GM21786 (cell line): ENCODE data around the gene CABP7.
"Not testable (repeated sequence)": the region's sequence is repeated elsewhere in the genome, so short reads cannot be mapped to it uniquely, and the experiment has no call there.

Experiments
- ATAC-seq: cut with Tn5 transposase; IDR thresholded peaks from one replicate; pipeline ENCODE4 v1.9.1; 2021; ENCODE audit not compliant: unreplicated experiment

Gene CABP7

DNA sequence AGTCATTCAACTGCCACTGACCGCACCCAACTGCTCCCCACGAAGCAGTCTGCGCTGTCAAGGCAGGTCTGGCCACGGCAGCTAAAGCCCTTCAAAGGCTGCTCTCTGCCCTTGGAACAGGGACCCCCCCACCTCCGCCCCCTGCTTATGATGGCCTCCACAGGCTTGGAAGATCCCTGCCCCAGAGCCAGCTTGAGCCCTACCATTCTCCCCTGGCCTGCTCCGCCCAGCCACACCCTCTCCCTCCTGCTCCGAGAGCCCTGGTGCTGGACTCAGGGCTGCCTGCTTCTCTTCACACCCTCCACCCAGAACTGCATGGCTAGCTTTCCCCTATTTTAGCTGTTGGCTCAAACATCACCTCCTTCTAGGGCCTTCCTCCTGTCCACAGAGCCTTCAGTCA lies 28.0 kb downstream of the CABP7 start:
- ATAC-seq = no peak

DNA sequence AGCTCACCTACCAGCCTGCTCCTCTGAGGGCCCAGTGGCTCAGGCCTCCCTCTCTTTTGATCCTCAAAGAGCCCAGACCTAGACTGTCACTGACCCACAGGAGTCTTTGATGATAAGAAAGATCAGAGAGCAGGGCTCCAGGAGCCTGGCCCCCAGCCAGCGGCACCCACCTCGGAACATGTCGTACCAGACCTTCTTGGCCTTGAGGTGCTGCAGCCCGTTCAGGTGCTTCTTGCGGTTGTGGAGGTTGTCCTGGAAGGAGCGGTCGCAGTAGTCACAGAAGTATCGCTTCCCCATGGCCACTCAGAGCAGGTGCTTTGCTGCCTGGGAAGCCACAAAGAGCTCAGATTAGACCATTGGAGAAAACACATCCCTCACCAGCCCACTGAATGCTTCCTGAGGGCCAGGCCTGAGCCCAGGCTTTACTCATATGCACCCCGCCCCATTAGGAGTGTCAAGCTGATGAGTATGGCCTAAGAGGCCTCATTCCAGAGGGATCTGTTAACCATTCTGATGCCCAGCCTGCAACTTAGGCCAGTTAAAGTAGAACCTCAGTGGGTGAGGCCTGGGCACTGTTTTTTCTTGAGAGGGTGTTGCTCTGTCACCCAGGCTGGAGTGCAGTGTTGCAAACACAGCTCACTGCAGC lies 28.6 kb downstream of the CABP7 start:
- no peak for ATAC-seq

DNA sequence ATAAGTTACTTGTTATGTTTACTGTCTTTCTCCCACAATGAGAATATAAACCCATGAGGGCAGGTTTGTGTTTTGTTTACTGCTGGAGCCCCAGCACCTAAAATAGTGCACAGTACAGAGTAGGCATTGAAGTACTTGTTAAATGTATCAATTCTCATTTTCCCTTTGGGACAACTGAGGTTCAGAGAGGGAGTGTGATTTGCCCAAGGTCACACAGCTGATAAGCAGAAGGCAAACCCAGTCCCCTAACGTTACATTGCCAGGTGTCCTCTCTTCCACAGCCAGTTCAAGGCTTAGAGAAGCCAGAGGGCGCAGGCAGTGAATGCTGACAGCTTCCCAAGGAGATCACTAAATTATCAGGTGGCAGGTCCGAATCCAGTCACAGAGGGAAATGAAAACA lies 30.2 kb downstream of the CABP7 start:
- ATAC-seq = no peak

DNA sequence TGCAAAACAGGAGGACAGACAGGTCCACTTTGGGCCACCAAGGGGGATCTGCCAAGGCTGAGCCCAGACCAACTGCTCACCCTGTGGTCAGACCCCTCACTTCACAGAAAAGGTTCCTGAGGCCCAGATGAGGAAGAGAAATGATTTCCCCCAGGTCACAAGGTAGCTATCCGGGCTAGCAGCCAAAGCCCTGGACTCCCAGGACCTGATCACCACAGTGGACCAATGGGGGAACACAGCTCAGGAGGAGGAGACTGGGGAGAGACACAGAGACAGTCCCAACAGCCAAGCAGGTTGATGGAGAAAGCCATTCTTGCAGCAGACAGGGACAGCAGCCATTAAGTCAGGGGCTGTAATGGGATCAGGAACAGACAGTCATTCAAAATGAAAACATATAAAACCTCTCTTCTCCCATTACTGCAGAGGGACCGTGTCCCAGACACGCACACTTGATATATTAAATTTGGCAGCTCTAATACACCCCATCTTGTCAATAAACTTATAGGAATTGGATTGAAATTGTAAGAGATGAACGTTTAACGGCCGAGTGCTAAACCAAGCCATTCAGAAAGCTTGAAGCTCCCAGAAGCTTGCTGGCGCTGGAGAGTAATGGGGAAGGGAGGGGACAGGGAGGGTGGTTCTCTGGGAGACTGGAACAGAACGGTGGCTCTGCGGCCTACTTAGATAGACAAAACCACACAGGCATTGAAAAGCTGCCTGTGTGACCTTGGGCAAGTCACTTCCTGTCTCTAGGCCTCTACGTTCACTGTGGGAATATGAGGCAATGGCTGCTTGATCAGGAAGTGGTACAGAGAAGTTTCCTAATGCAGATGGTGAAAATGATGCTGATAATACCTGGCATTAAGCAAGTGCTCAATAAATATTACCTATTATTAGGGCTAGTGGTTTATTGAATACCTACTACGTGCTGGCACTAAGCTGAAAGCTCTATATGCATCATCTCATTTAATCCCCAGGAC lies 31.0 kb downstream of the CABP7 start:
- no peak for ATAC-seq

DNA sequence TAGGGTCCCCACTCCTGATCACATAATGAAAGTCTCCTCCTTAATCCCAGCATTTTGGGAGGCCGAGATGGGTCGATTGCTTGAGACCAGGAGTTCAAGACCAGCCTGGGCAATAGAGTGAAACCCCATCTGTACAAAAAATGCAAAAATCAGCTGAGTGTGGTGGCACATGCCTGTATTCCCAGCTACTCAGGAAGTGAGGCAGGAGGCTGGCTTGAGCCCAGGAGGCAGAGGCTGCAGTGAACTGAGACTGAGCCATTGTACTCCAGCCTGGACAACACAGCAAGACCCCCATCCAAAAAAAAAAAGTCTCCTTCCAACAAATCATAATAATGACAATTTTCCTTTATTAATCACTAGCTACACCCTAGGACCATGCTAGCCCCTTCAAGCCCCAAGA lies 31.9 kb downstream of the CABP7 start:
- no peak for ATAC-seq

DNA sequence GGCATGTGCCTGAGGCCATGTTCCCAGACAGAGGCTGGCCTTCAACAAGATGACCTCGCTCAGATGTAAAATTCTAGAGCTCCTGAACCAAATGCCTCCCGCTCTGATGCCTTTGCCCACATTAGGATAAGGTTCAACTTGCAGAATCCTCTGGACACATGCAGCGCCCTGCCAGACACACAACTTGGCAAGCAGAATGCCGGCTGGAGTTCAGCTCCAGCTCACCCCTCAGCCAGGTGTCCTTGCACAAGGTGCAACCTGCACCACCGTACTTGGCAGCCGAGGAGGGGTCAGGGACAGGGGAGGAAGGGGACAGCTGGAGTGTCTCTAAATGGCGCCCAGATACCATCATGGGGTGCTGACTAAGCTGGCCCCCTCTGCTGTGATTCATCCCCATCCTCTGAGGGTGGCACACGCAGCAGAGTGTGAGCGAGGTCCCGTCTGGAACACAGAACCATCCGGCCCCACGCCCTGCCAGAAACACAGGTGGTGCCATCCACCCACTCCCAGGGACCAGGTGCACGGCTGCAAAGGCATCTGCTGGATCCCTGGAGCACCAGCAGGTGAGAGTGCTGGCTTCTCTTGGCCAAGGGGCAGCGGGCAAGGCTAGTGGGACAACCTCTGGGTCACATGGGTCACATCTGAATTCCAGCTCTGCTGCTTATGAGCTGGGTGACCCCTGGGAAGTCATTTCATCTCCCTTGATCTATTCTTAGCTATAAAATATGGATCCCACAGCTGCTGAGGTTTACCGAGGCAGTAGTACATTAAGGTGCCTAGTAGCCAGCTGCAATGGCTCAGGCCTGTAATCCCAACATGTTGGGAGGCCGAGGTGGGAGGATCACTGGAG lies 34.2 kb downstream of the CABP7 start:
- no peak for ATAC-seq

DNA sequence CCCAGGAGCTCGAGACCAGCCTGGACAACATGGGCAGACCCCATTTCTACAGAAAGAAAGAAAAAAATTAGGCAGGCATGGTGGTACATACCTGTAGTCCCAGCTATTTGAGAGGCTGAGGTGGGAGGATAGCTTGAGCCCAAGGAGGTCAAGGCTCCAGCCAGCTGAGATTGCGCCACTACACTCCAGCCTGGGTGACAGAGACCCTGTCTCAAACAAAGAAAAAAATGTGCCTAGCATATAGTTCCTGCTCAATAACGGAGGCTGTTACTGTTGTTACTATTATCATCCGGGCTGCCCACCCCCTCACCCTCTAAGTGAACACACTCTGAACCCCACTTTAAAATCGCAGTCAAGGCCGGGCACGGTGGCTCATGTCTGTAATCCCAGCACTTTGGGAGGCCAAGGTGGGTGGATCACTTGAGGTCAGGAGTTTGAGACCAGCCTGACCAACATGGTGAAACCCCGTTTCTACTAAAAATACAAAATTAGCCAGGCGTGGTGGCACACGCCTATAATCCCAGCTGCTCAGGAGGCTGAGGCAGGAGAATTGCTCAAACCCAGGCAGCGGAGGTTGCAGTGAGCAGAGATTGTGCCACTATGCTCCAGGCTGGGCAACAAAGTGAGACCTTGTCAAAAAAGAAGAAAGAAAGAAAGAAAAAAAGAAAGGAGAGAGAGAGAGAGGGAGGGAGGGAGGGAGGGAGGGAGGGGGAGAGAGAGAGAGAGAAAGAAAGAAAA lies 35.0 kb downstream of the CABP7 start:
- ATAC-seq = not testable (repeated sequence)

DNA sequence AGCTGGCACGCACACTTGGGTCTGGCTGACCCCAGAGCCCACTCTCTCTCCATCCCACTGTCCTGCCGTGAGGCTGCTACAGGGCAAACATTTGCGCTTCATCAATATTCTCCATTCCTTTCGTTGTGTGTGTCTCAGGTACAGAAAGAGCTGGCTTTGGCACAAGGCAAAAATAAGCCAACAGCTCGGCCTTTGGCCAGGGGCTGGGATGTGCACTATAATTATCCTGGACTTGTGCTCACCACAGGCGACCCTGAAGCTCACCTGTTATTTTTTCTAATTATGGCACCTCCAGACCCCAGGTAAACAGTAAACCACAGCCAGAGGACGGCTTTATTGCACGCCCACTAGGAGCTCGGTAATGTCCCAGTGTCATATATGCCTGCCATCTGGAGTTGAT lies 36.1 kb downstream of the CABP7 start:
- no peak for ATAC-seq

DNA sequence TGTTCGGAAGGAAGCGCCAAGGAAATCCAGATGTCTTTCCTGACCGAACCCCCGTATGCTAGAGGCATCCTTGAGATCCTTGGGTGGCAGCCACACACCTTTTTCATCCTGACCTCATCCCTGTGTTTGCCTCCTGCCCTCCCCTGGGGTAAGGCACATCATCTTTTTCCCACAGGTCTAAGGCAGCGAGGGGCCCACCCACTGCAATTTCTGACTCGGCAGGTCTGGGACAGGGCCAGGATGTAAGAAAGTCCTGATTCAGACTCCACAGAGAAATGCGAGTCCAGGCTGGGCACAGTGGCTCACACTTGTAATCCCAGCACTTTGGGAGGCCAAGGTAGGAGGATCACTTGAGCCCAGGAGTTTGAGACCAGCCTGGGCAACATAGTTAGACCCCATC lies 36.5 kb downstream of the CABP7 start:
- no peak for ATAC-seq

DNA sequence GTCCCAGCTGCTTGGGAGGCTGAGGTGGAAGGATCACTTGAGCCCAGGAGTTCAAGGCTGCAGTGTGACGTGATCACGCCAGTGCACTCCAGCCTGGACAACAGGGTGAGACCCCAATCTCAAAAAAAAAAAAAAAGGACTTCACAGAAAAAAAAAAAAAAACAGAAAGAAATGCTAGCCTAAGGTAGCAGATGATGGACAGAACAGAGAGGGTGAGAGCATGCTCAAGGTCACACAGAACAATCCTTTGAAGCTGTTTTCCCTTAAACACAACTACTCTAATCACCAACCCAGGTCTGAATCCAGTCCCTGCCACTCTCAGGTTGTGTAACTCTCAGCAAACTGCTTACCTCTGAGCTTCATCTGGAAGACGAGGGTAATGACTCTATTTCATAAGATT lies 37.3 kb downstream of the CABP7 start:
- ATAC-seq = no peak

DNA sequence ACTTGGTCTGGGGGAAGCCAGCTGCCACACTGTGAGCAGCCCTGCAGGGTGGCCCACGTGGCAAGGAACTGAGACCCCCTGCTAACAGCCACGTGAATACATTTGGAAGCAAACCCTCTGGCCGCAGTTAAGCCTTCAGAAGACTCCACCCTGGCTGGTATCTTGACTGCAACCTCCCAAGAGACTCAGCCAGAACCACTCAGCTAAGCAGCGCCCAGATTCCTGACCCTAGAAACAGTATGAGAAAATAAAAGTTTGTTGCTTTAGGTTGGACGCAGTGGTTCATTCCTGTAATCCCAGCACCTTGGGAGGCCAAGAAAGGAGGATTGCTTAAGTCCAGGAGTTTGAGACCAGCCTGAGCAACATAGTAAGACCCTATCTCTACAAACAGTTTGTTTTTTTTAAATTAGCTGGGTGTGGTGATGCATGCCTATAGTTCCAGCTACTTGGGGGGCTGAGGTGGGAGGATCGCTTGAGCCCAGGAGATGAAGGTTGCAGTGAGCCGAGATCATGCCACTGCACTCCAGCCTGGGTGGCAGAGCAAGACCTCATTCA lies 38.3 kb downstream of the CABP7 start:
- ATAC-seq = no peak

DNA sequence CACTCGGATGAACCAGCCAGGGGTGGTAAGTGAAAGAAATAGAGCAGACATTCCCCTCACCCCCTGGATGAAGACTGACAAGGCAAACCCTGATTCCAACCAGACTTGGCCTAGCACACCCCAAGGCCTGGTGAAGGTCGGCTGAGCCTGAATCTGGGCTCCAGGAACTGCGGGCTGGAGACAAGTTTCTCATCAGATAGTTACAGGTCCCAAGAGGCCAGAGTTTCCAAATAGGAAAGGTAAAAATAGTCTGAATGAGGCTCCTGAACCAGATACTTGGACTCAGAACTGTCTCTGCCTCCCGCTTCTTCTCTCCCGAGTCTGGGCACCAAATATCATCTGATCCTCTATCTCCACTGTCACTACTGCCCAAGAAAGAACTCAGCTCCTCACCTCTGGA lies 39.2 kb downstream of the CABP7 start:
- no peak for ATAC-seq

DNA sequence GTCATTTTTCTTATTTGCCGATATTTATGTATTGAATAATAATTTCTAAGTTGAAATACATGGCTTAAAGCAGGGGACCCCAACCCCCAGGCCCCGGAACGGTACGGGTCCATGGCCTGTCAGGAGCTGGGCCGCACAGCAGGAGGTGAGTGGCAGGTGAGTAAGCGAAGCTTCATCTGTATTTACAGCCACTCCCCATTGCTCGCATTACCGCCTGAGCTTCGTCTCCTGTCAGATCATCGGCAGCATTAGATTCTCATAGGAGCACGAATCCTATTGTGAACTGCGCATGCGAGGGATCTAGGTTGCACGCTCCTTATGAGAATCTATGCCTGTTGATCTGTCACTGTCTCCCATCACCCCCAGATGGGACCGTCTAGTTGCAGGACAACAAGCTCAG lies 42.5 kb downstream of the CABP7 start:
- no peak for ATAC-seq

DNA sequence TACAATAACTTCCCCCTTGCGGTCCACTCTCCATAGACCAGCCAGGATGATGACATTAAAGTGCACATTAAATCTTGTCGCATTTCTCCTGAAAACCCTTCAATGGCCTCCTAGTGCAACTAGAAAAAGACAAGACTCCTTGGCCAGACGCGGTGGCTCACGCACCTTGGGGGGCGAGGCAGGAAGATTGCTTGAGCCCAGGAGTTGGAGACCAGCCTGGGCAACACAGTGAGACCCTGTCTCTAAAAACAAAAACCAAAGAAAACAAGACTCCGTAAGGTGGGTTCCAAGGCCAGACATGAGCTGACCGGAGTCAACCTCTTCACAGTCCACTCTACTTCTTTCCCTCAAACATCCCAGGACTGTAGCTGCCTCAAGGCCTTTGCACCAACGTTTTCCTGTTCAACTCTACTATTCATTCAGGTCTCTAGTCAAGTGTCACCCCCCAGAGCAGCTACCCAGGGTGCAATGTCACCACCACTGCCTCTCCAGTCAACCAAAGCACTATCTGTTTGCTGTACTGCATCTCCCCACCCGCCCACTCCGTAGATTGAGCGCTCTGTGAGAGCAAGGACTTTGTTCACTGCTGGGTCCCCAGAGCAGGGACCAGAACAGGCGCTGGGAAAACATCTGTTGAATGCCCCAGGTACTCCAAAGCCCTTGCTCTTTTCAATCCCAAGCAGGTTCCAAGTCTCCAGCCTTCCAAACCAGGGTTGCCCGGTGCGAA lies 46.3 kb downstream of the CABP7 start:
- ATAC-seq = no peak

DNA sequence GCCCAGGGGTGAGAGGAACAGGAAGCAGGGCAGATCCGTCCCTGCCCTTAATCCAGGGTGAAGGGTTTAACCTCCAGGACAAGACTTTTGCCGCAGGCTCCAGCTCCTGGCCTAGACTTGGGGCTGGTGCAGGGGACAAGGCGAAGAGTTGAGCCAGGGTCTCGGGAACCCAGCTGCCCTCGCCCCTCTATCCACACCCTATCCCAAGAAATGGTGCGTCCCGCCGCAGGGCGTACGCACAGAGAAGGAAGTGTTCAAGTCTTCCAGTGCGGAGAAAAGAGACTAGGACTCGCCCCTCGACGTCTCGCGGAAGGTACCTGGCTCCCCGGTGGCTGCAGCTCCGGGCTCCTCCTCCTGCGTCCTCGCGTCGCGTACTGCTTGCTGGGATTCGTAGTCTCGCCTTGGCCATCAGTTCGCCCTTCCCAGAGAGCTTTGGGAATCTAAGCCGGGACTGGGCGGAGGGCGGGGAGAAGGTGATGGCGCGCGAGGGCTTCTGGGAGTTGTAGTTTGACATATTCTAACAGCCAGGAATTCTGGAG lies 46.9 kb downstream of the CABP7 start, which contains the start of gene ZMAT5:
TSS of gene ZMAT5 (minus strand) at position 376 of the 539 bp plus-strand sequence. CDS start 18,463 bp downstream, outside the sequence.
- ATAC-seq = peak; percentile 88

DNA sequence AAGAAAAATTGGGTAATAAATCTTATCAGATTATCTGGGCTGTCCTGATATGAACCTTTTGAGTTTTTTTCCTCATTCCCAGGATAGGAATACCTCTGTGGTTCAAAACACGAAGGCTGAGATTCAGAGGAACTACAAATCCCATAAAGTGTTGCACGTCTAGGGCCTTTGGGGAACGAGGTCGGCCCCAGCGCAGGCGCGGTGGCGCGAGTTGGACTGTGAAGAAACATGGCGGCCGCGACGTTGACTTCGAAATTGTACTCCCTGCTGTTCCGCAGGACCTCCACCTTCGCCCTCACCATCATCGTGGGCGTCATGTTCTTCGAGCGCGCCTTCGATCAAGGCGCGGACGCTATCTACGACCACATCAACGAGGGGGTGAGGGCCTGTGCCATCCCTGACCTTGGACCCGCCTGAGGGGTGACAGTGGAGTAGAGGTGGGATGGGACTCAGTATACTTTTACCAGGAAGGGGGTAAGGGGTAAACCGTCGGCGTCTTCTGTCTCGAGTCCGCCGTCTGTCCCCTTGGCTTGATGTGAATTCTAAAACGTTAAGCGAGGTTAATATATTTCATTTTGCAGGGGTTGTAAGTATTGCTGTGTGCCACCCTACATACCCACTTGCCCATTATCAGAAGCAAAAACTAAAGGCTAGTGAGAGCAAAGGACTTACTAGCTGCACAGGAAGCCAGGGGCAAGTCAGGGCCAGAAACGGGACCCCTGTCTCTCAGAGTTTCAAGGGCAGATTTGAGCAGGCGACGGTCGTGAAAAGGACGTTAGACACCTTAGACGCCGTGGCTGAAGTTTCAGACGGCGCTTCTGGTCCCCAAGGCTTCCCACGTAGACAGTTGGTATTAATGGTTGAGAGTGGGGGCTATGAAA lies 47.6 kb downstream of the CABP7 start, which contains the start of gene UQCR10:
TSS of gene UQCR10 (plus strand) at position 199 of the 881 bp plus-strand sequence. CDS start at position 229, 30 bp downstream.
- peak; percentile 61 for ATAC-seq

DNA sequence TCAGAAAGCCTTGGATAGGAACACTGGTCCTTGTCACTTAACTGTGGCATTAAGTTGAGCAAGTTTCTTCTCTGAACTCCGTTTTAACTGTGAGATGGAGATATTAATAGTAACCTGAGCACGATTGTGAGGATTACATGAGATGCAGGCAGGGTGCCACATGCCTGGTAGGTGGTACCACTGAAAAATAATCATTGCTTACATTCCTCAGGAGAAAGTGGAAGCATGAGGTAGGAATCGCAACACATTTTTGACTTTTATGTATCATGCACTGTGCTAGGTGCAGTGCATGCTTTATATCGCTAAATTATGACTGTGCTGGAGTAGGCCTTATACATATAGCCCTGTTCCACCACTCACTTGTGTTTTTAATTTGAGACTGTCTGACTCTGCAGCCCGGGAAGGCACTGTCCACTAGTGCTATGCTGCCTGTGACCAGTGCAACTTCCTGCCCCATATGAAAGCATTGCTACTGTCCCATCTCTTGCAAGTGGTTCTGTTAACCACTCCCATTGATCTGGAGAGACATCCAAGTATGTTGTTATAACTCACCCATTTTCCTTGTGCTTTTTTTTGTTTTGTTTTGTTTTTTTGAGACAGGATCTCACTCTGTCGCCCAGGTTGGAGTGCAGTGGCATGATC lies 48.4 kb downstream of the CABP7 start:
- ATAC-seq = no peak
